GM10266 (cell line): Measurements from ENCODE around the gene CYP26B1.

Experiments
- DNase-seq: peaks from one replicate; pipeline ENCODE4 v3.0.0; 2012; ENCODE audit errors: extremely low spot score
- TF ChIP-seq, protein P1 (sequence below): IDR thresholded peaks from 2 replicates; pipeline ENCODE4 v1.5.1; 2012; ENCODE audit warnings: mild to moderate bottlenecking, low read depth; ENCODE audit not compliant: control insufficient read depth, insufficient read depth; ENCODE audit errors: missing control alignments

CYP26B1 gene

DNA sequence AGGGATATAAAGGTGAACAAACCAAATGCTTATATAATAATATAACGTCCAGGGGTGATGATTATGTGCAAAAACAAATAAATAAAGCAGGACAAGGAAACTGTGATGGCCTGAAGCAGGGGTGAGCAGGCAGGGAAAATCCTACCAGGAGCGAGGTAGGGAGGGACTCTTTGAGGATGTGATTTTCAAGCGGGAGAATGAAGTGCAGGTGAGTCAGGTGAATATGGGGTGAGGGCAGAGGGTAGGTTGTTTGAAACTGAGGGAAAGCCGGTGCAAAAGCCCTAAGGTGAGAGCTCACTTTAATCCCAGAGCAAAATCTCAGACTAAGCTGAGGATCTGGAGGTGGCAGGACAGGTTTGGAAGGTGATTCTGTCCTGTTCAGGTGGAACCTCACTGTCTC lies 40.7 kb downstream of the CYP26B1 start:
- DNase-seq, result no peak
- TF ChIP-seq, protein P1, sequence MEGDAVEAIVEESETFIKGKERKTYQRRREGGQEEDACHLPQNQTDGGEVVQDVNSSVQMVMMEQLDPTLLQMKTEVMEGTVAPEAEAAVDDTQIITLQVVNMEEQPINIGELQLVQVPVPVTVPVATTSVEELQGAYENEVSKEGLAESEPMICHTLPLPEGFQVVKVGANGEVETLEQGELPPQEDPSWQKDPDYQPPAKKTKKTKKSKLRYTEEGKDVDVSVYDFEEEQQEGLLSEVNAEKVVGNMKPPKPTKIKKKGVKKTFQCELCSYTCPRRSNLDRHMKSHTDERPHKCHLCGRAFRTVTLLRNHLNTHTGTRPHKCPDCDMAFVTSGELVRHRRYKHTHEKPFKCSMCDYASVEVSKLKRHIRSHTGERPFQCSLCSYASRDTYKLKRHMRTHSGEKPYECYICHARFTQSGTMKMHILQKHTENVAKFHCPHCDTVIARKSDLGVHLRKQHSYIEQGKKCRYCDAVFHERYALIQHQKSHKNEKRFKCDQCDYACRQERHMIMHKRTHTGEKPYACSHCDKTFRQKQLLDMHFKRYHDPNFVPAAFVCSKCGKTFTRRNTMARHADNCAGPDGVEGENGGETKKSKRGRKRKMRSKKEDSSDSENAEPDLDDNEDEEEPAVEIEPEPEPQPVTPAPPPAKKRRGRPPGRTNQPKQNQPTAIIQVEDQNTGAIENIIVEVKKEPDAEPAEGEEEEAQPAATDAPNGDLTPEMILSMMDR, result no peak

DNA sequence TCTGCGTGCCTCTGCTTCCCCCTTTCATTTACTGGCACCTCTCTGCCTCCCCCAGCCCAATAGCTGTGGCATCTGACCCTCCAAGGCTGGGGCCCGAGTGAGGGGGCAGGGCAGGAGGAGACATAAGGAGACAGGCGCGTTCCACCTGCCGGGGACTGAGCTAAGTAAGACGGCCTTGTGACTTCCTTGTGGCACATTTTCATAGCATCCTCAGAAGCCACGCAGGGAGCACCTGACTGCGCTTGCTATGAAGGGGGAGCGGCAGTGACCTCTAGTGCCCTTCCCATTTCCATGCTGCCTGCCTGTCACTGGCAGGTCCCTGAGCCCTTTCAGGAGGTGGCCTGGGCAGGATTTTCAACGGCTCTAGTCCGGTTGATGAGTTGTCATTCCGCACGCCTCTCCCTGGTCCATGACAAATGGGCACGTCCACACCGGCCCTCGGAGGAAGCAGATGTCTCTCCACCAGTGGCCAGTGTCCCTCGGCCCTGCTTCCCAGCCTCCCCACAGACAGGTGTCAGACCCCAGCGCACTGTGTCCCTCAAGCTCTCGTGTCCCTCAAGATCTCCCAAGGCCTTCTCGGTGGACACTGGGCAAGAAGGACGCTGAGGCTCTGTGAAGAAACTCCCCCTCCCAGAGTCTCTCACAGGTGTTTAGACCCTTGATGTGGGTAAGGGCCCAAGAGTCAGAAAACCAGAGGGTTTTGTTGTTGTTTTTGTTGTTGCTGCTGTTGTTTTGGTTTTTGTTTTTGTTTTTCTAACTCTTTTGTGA lies 42.7 kb downstream of the CYP26B1 start:
- TF ChIP-seq, protein P1, result no peak
- no peak for DNase-seq

DNA sequence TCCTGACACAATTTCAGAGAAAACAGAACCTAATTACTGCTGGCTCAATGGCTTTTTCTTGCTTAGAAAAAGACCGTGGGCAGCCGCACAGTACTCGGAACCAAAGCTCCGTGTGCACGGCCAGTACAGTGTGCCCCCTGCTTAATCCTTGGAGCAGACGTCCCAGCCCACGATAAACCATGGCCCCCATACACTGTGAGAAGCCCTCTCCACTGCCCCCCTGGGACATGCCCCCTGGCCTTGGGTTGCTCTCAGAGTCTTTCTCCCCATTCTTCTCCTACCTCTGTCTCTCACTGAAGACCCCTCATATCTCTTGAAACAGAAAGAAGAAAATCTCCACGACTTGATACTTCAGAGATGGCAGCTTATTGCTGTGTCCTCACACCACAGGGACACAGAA lies 44.0 kb downstream of the CYP26B1 start:
- TF ChIP-seq, protein P1, result no peak
- no peak for DNase-seq

DNA sequence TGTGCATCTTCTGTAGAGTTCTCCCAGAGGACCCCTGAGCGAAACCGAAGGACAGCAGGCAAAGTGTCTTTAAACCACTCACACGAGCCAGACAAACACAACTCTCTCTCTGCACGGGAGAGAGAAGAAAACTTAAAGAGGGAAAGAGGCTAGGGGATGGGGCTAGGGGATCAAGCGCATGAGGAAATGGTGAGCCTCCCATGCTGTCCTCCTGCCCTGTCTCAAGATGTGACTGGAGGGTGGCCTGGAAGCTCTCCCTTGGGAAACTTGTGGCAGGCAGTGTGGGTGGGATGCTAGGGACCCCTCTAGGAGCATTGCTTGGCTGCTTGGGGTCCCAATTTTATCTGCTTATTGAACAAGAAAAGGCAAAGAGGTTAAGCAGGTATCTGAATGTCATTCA lies 44.5 kb downstream of the CYP26B1 start:
- DNase-seq, result no peak
- TF ChIP-seq, protein P1, result no peak

DNA sequence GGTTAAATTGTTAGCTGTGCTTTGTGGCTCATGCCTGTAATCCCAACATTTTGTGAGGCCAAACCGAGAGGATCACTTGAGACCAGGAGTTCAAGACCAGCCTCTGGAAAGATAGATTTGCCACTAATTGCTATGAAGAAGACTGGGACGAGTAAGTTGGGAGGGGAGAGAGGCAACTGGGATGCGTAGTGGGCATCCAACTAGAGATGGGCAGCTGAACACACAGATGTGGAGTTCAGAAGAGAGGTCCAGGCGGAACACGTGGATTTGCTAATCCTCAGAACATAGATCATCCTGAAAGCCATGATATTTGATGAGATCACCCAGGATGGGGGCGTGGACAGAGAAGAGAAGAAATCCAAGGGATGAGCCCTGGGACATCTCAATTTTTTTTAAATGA lies 48.7 kb downstream of the CYP26B1 start:
- TF ChIP-seq, protein P1, result no peak
- DNase-seq, result no peak

DNA sequence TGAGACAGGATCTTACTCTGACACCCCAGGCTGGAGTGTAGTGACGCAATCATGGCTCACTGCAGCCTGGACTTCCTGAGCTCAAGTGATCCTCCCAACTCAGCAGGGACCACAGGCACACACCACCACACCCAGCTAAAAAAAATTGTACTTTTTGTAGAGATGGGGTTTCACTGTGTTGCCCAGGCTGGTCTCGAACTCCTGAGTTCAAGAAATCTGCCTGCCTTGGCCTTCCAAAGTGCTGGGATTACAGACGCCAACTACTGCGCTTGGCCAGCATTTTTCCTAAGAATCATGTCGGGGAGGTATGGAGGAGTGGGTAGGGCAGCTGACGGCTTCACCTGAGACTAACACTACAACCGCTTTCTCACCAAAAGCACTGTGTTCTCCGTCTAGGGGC lies 50.4 kb downstream of the CYP26B1 start:
- no peak for DNase-seq
- TF ChIP-seq, protein P1, result no peak

- TF ChIP-seq, protein P1, result no peak
Measured at GRCh38 chr2:72096181-72096580, 51.5 kb downstream of the CYP26B1 start.

More at GRCh38 chr2:72096181-72096580, 51.5 kb downstream of the CYP26B1 start:
- DNase-seq, result no peak
